ENCODE measurements around the gene UTP11. TPM values are rescaled to one million over a fixed set of nuclear protein-coding genes. Genes with fewer than 3 reads are reported as not detected.

UTP11 gene
- total RNA-seq, 4 donors from 2014 or later = 36.1 to 43.9 (median 39.4) TPM

DNA sequence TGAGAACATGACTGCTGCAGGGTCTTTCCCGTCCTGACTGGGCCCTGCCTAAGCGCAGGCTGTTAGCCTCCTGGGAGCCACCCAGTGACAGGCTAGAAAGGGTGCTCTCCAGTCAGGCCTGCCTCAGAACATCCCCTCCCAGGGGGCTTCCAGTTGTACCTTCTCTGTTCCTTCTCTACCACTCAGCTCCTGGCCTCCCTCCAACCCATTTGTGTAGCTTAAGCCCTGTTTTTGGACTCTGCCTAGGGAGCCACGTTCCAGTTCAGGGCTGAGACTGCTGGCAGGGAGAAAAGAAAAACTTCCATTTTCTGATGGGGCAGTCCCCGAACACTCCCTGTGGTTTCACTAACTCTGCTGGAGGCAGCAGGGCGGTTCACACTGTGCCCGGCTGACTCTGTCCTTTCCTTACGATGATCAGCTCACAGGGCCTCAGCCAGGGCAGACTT, 49.4 kb downstream of the UTP11 start:
- Histone ChIP-seq H3K27me3 (no peaks in the 10 kb centered on the region), H3K4me1 (no peaks in the 10 kb centered on the region), H3K9me3 (no peaks in the 10 kb centered on the region), H3K36me3 (no peaks in the 10 kb centered on the region), H3K4me3 (replicated peaks in 1 of 3) (no peak overlapping the region), H3K27ac (no peak overlapping the region)
- TF ChIP-seq POLR2A (IDR thresholded peaks at IDR 0.05) = no peak
- TF ChIP-seq, protein P1, sequence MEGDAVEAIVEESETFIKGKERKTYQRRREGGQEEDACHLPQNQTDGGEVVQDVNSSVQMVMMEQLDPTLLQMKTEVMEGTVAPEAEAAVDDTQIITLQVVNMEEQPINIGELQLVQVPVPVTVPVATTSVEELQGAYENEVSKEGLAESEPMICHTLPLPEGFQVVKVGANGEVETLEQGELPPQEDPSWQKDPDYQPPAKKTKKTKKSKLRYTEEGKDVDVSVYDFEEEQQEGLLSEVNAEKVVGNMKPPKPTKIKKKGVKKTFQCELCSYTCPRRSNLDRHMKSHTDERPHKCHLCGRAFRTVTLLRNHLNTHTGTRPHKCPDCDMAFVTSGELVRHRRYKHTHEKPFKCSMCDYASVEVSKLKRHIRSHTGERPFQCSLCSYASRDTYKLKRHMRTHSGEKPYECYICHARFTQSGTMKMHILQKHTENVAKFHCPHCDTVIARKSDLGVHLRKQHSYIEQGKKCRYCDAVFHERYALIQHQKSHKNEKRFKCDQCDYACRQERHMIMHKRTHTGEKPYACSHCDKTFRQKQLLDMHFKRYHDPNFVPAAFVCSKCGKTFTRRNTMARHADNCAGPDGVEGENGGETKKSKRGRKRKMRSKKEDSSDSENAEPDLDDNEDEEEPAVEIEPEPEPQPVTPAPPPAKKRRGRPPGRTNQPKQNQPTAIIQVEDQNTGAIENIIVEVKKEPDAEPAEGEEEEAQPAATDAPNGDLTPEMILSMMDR (IDR thresholded peaks at IDR 0.05) = no peak
- WGBS, 2 donors = 75 to 82% methylated on average over 7 of the region's 7 CpGs
- no peak for DNase-seq
- intact Hi-C loops (cut with DNase I) = no loop called here

DNA sequence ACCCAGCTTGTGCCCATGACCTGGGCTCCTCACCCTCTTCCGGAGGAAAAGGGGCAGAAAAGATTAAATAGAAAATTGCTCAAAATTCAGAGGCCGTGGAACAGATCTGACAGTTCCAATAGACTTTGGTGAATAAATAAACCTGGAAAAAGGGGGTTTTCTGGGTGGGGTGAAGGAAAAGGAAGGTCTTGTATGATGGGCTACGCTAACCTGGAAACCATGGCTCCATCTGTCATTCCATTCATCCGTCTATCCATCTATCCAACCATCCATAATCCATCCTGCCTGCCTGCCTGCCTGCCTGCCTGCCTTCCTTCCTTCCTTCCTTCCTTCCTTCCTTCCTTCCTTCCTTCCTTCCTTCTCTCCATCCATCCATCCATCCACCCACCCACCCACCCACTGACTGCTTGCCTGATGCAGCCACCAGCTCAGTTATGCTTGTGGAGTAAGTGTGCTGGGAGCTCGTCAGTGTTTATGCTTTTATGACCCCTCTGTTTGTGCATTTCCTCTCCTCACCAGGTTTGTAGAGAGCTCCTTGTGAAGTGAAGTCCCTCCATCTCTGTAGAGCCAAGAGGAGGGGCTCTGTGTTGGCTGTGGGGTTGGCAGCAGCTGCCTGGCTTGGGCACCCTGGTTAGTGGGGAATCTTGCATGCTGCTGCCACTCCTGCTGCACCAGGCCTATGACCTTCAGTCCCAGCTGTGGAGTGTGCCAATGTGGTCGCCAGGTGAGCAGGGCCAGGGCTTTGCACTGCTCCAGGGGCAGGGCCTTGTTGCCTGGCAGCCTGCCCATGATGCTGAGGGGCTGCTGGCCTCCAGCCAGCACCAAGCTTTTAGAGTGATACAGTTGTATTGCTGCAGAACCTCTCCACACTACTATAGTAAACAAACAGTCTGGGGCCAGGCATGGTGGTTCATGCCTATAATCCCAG, 50.1 kb downstream of the UTP11 start:
- Histone ChIP-seq H3K4me3 (replicated peaks in 1 of 3) (no peak overlapping the region), H3K4me1 (no peaks in the 10 kb centered on the region), H3K27ac (no peak overlapping the region), H3K36me3 (no peaks in the 10 kb centered on the region), H3K27me3 (no peaks in the 10 kb centered on the region), H3K9me3 (no peaks in the 10 kb centered on the region)
- WGBS, 2 donors = 83 to 90% methylated on average over 5 to 6 of the region's 6 CpGs
- intact Hi-C loops (cut with DNase I) = no loop called here
- TF ChIP-seq, protein P1 (IDR thresholded peaks at IDR 0.05) = no peak
- no peak for TF ChIP-seq POLR2A (IDR thresholded peaks at IDR 0.05)
- no peak for DNase-seq

DNA sequence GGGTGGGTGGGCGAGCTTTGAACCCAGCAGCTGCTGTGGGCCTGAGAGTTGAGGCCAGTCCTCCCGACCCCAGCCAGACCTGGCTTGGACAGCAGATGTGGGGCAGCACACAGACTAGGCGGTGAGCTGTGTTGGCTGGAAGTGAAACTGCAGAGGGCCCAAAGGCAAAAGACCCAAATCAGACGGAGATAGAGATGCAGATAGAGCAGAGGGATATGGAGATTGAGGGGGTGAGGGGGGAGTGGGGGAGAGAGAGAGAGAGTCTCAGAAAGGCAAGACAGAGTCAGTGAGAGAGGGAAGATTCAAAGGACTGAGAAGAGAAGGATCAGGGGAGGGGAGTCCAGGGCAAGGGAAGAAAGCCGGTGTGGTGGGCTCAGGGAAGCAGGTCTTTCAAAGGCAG, 51.1 kb downstream of the UTP11 start:
- intact Hi-C loops (cut with DNase I) = no loop called here
- no peak for DNase-seq
- H3K27me3 ChIP-seq = no peaks in the 10 kb centered on the region
- TF ChIP-seq, protein P1 (IDR thresholded peaks at IDR 0.05) = no peak
- TF ChIP-seq POLR2A (IDR thresholded peaks at IDR 0.05) = no peak
- H3K9me3 ChIP-seq = no peaks in the 10 kb centered on the region
- 88% methylated on average over 5 of the region's 5 CpGs for WGBS, 2 donors
- H3K27ac ChIP-seq = no peak overlapping the region
- no peak overlapping the region for H3K4me3 ChIP-seq (replicated peaks in 1 of 3)
- no peaks in the 10 kb centered on the region for H3K36me3 ChIP-seq
- H3K4me1 ChIP-seq = no peaks in the 10 kb centered on the region

GRCh38 chr1:38064197-38064903, 51.8 kb downstream of the UTP11 start:
- Histone ChIP-seq H3K36me3 (no peaks in the 10 kb centered on the region), H3K4me1 (no peaks in the 10 kb centered on the region), H3K9me3 (no peaks in the 10 kb centered on the region), H3K27ac (no peak overlapping the region), H3K4me3 (replicated peaks in 1 of 3) (no peak overlapping the region), H3K27me3 (no peaks in the 10 kb centered on the region)
- no peak for TF ChIP-seq POLR2A (IDR thresholded peaks at IDR 0.05)
- TF ChIP-seq, protein P1 (IDR thresholded peaks at IDR 0.05) = no peak
- WGBS, 2 donors = 73 to 90% methylated on average over 7 to 9 of the region's 11 CpGs
- intact Hi-C loops (cut with DNase I) = no loop called here
- no peak for DNase-seq

Measured in thyroid gland (tissue), 4 donors.